HepG2 (cell line): ENCODE results near the gene ATP8A1. TPM values are rescaled to one million over a fixed set of nuclear protein-coding genes. Genes with fewer than 3 reads are reported as not detected.

Experiments used
- ATAC-seq: fragments of 200-7000 bp; cut with Tn5 transposase; 3 replicates; pipeline ENCODE4 v1.9.1; 2020; ENCODE audit warnings: mild to moderate bottlenecking, moderate library complexity
- BruUV-seq: library from RNA; stranded (reverse); fragments of 400-500 nt; replicated peaks from 2 replicates; lab custom pipeline; 2021; lab: Mats Ljungman, UMichigan
- CTCF ChIA-PET: fragments of 300-600 bp; formaldehyde crosslinking; extraction: SDS; loops from one replicate; lab custom pipeline; 2021; ENCODE audit warnings: low total read pairs, inconsistent platforms, low intra/inter-chr PET ratio; lab: Yijun Ruan, JAX
- POLR2A ChIA-PET: fragments of 350-600 bp; sonication (Branson Sonifier 250); formaldehyde crosslinking; loops from one replicate; lab custom pipeline; 2020; ENCODE audit warnings: antibody characterized with exemption, inconsistent platforms; lab: Yijun Ruan, JAX
- DNase-seq: peaks from one replicate; pipeline ENCODE4 v3.0.0-alpha.2; 2015; ENCODE audit warnings: low spot score
- FAIRE-seq: peaks from 3 replicates; lab custom pipeline; 2011; peaks lifted over from hg19 to GRCh38; lab: Jason Lieb, UNC
- H2AFZ ChIP-seq: one replicate; pipeline ENCODE4 v1.6.1; 2011; ENCODE audit warnings: low read length, inconsistent platforms
- H3K27ac ChIP-seq: fragments of 300-600 bp; 3 replicates; pipeline ENCODE4 v1.8.0; 2011; ENCODE audit warnings: mixed run types, mild to moderate bottlenecking, mixed read lengths, low read length, inconsistent platforms; ENCODE audit not compliant: insufficient read depth; ENCODE audit errors: extremely low read length
- H3K27me3 ChIP-seq, 2 experiments: fragments of 200-600 bp in 1 of 2; 2 replicates in 1 of 2; 3 replicates in 1 of 2; pipeline versions ENCODE4 v1.6.0 to v1.8.0; 2011; ENCODE audit warnings: low read length in 2 of 2, mild to moderate bottlenecking in 2 of 2, moderate library complexity in 2 of 2, inconsistent platforms in 1 of 2; ENCODE audit not compliant: insufficient read depth in 2 of 2, control insufficient read depth in 1 of 2
- H3K36me3 ChIP-seq, 2 experiments: fragments of 200-600 bp in 1 of 2; replicated peaks in 1 of 2; 2 replicates in 1 of 2; 3 replicates in 1 of 2; pipeline versions ENCODE4 v1.5.1 to v1.8.0; 2011; ENCODE audit warnings: low read length in 2 of 2, inconsistent platforms in 1 of 2; ENCODE audit not compliant: insufficient read depth in 2 of 2, control insufficient read depth in 1 of 2
- H3K4me1 ChIP-seq: 2 replicates; pipeline ENCODE4 v1.5.1; 2012; ENCODE audit warnings: low read length, inconsistent platforms; ENCODE audit not compliant: insufficient read depth
- H3K4me2 ChIP-seq: 2 replicates; pipeline ENCODE4 v1.6.0; 2011; ENCODE audit warnings: low read depth, low read length, inconsistent platforms
- H3K4me3 ChIP-seq, 3 experiments: fragments of 200-600 bp in 1 of 3; sonication (generic), shearing (Covaris generic) in 1 of 3; replicated peaks in 1 of 3; 2 replicates each; pipeline ENCODE4 v1.5.1; 2011 to 2016; ENCODE audit warnings: low read length in 3 of 3, inconsistent platforms in 2 of 3, low read depth in 2 of 3, mild to moderate bottlenecking in 2 of 3, control low read depth in 1 of 3, mixed read lengths in 1 of 3; ENCODE audit not compliant: insufficient read depth in 1 of 3
- H3K79me2 ChIP-seq: one replicate; pipeline ENCODE4 v1.6.1; 2011; ENCODE audit warnings: low read length, inconsistent platforms; ENCODE audit not compliant: insufficient read depth
- H3K9ac ChIP-seq: 2 replicates; pipeline ENCODE4 v1.6.0; 2011; ENCODE audit warnings: mild to moderate bottlenecking, low read depth, low read length, inconsistent platforms; ENCODE audit not compliant: insufficient read depth
- H3K9me3 ChIP-seq: 2 replicates; pipeline ENCODE4 v1.5.1; 2012; ENCODE audit warnings: mild to moderate bottlenecking, low read length
- H4K20me1 ChIP-seq: 2 replicates; pipeline ENCODE4 v1.6.0; 2011; ENCODE audit warnings: inconsistent platforms, mild to moderate bottlenecking, low read length, moderate library complexity; ENCODE audit not compliant: insufficient read depth
- CAMTA2 ChIP-seq: sonication (generic); formaldehyde crosslinking; IDR thresholded peaks from 2 replicates; pipeline ENCODE4 v1.4.0; 2020; ENCODE audit warnings: mild to moderate bottlenecking, missing genetic modification reagents, borderline replicate concordance
- ELF1 ChIP-seq: sonication (generic); formaldehyde crosslinking; IDR thresholded peaks from 2 replicates; pipeline ENCODE4 v1.4.0; 2020; ENCODE audit warnings: missing genetic modification reagents
- ZNF142 ChIP-seq: sonication (generic); formaldehyde crosslinking; IDR thresholded peaks from 2 replicates; pipeline ENCODE4 v1.4.0; 2020; ENCODE audit warnings: missing genetic modification reagents
- ZNF317 ChIP-seq: sonication (generic); formaldehyde crosslinking; IDR thresholded peaks from 2 replicates; pipeline ENCODE4 v1.5.0; 2020; ENCODE audit warnings: mild to moderate bottlenecking, missing genetic modification reagents
- ZNF343 ChIP-seq: sonication (generic); formaldehyde crosslinking; IDR thresholded peaks from 2 replicates; pipeline ENCODE4 v1.4.0; 2020; ENCODE audit warnings: mild to moderate bottlenecking, missing genetic modification reagents
- ZNF552 ChIP-seq: sonication (generic); formaldehyde crosslinking; IDR thresholded peaks from 2 replicates; pipeline ENCODE4 v1.9.0; 2022; ENCODE audit warnings: missing genetic modification reagents, mild to moderate bottlenecking, borderline replicate concordance
- WGBS: methylation state at CpG from one replicate; pipeline ENCODE4 v1.1.6; 2017; ENCODE audit warnings: low lambda C conversion rate; 5-methylcytosine and 5-hydroxymethylcytosine counted together
- in situ Hi-C: cut with HindIII; loops from 2 replicates; pipeline ENCODE4 v1.10.0; 2017; ENCODE audit warnings: low pct_unique_long_range_greater_than_20kb; ENCODE audit not compliant: extremely low pct_ligation_motif_present
- intact Hi-C: fragments of 100-400 bp; cut with micrococcal nuclease; formaldehyde crosslinking; loops from one replicate; pipeline ENCODE4 v1.10.0; 2022; ENCODE audit not compliant: unreplicated experiment
- polyA plus RNA-seq, 8 experiments: library from polyadenylated mRNA; depleted of rRNA in 3 of 8; stranded (reverse) in 7 of 8; unstranded in 1 of 8; fragments of >200 nt; fragmentation: Illumina TruSeq in 4 of 8; extraction: Trizol in 4 of 8; gene quantifications; 2 replicates each; pipeline versions ENCODE4 v1.2.1 to v1.2.3, GENCODE V29; 2011 to 2016; ENCODE audit warnings: low read depth in 4 of 8, missing spikeins in 1 of 8, mixed read lengths in 1 of 8; ENCODE audit not compliant: insufficient read depth in 1 of 8
- total RNA-seq, 5 experiments: library from RNA; depleted of rRNA; stranded (reverse); fragments of >200 nt; fragmentation: Illumina TruSeq; extraction: Trizol; gene quantifications; 2 replicates each; pipeline ENCODE4 v1.2.3, GENCODE V29; 2016; ENCODE audit warnings: low read depth in 1 of 5
- TF ChIP-seq, protein P1 (sequence below): sonication (generic); formaldehyde crosslinking; conservative IDR thresholded peaks from 2 replicates; pipeline ENCODE4 v1.8.0; 2022; ENCODE audit warnings: low read depth, missing genetic modification reagents
- TF ChIP-seq, protein P2 (sequence below): sonication (generic); formaldehyde crosslinking; IDR thresholded peaks from 2 replicates; pipeline ENCODE4 v1.4.0; 2020; ENCODE audit warnings: missing genetic modification reagents

The ATP8A1 gene
- total and polyA plus RNA-seq, 2 of the 13 experiments (the other 11 are each of a cell fraction or from before 2014, with no cell fraction given), result 1.7 to 6.2 TPM

GRCh38 chr4:42554072-42554471, 102.8 kb downstream of the ATP8A1 start:
- BruUV-seq, result no TSS peak
- DNase-seq, result no peak

DNA sequence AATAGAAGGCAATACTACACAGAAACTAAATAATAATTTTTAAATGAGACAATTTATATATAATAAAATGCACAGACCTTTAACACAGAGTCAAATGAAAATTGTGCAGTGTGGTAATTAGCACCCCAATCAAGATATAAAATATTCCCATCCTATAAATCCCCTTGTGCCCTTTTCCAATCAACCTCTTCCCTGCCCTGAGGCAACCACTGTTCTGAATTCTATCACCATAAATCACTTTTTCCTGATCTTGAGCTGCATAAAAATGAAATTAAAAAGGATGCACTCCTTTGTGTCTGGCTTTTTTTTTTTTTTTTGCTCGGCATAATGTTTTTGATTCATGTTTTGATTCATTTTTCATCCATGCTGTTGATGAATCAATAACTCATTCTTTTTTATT, 107.0 kb downstream of the ATP8A1 start:
- no peaks in the 10 kb centered on the region for H3K9me3 ChIP-seq
- CTCF ChIA-PET, result no interaction called here
- POLR2A ChIA-PET, result no interaction called here
- no peaks in the 10 kb centered on the region for H3K36me3 ChIP-seq
- no peak overlapping the region for H3K4me2 ChIP-seq
- intact Hi-C loops, result no loop called here
- no peaks in the 10 kb centered on the region for H3K79me2 ChIP-seq
- ATAC-seq, result no peak
- H4K20me1 ChIP-seq, result no peaks in the 10 kb centered on the region
- H3K27me3 ChIP-seq, result no peaks in the 10 kb centered on the region
- no peaks in the 10 kb centered on the region for H3K4me1 ChIP-seq
- H3K27ac ChIP-seq, result no peak overlapping the region
- 66% methylated on average over 1 of the region's 1 CpG for WGBS
- no peak overlapping the region for H3K4me3 ChIP-seq
- in situ Hi-C loops, result loop anchor here (25.0 kb wide), 1 partner anchor 212 kb away; no protein-coding TSS in a partner anchor
- no TSS peak for BruUV-seq
- no peak overlapping the region for H2AFZ ChIP-seq
- no peak for FAIRE-seq
- DNase-seq, result no peak
- H3K9ac ChIP-seq, result no peak overlapping the region
- TF ChIP-seq ZNF317 (no peak), ZNF142 (no peak), CAMTA2 (CRISPR knock-in tag) (no peak), ZNF343 (CRISPR knock-in tag) (no peak)

More at GRCh38 chr4:42554072-42554471, 102.8 kb downstream of the ATP8A1 start:
- no peak for TF ChIP-seq ELF1
- TF ChIP-seq, protein P1, sequence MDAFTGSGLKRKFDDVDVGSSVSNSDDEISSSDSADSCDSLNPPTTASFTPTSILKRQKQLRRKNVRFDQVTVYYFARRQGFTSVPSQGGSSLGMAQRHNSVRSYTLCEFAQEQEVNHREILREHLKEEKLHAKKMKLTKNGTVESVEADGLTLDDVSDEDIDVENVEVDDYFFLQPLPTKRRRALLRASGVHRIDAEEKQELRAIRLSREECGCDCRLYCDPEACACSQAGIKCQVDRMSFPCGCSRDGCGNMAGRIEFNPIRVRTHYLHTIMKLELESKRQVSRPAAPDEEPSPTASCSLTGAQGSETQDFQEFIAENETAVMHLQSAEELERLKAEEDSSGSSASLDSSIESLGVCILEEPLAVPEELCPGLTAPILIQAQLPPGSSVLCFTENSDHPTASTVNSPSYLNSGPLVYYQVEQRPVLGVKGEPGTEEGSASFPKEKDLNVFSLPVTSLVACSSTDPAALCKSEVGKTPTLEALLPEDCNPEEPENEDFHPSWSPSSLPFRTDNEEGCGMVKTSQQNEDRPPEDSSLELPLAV, result no peak
- no peak for TF ChIP-seq ZNF552 (CRISPR knock-in tag)
- TF ChIP-seq, protein P2, sequence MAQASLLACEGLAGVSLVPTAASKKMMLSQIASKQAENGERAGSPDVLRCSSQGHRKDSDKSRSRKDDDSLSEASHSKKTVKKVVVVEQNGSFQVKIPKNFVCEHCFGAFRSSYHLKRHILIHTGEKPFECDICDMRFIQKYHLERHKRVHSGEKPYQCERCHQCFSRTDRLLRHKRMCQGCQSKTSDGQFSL (CRISPR knock-in tag), result no peak
- H3K79me2 ChIP-seq, result no peaks in the 10 kb centered on the region
- ATAC-seq, result no peak
- H3K9me3 ChIP-seq, result no peaks in the 10 kb centered on the region
- H3K4me1 ChIP-seq, result no peaks in the 10 kb centered on the region
- H3K27me3 ChIP-seq, result no peaks in the 10 kb centered on the region
- H4K20me1 ChIP-seq, result no peaks in the 10 kb centered on the region
- no peak overlapping the region for H3K9ac ChIP-seq
- H3K36me3 ChIP-seq, result no peaks in the 10 kb centered on the region
- H3K4me3 ChIP-seq, result no peak overlapping the region
- intact Hi-C loops, result no loop called here
- no peak for FAIRE-seq
- ChIA-PET POLR2A (no interaction called here), CTCF (no interaction called here)
- no peak overlapping the region for H3K4me2 ChIP-seq
- 87% methylated on average over 3 of the region's 3 CpGs for WGBS
- H3K27ac ChIP-seq, result no peak overlapping the region
- in situ Hi-C loops, result loop anchor here (25.0 kb wide), 1 partner anchor 208 kb away; no protein-coding TSS in a partner anchor
- no peak overlapping the region for H2AFZ ChIP-seq
